ENCODE measurements around the gene RLN3.

RLN3 gene

DNA sequence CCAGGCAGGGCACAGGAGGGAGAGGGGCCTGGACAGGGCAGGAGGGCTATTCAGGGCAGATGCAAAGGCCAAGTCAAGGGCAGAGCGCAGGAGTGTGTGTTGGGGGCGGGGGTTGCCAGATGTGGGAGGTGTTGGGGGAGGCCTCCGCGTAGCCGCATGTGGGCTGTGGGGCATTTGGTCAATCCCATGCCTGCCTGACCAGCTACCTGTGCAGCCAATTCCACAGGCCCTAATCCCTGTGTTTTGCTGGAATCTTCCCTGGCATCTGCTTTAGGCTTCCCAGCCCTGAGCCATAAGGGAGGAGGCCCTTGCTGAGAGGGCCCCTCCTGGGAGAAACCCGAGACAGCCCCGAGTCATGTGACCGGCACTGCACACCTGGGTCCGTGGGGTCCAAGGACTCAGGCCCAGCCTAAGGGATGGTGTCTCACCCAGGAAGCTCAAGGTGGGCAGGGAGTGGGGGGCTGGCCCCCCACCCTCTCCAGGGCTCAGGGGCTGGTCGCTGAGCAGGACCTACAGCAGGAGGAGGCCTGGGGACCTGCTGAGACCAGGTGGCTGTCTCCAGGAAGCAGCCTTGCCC lies 42.1 kb upstream of the RLN3 start:
- no peak overlapping the region for H3K14ac ChIP-seq (ENCODE audit: low read length)
- DNase-seq: no peak
- H3K9me3 ChIP-seq (ENCODE audit: insufficient read depth, low read depth, low read length): peaks cover 1% of the 10 kb centered on the region
- peak overlapping the region; percentile 16 for H4K91ac ChIP-seq (ENCODE audit: low read depth, low read length)
- H3K79me1 ChIP-seq (ENCODE audit: low read length): peaks cover 2% of the 10 kb centered on the region
- no peak overlapping the region for H3K9ac ChIP-seq (ENCODE audit: low read length)
- no peak overlapping the region for H3K4me2 ChIP-seq (ENCODE audit: low read length)
- WGBS (ENCODE audit: extremely low coverage, insufficient coverage, insufficient read length): no CpG with 5 or more reads among the region's 10 CpGs
- H3K4ac ChIP-seq (ENCODE audit: low read depth, low read length): no peak overlapping the region
- H2BK5ac ChIP-seq (ENCODE audit: low read depth, low read length, poor library complexity): no peak overlapping the region
- no peak overlapping the region for H4K8ac ChIP-seq (ENCODE audit: low read depth, low read length)
- H3K23ac ChIP-seq (ENCODE audit: low read length): no peak overlapping the region
- H2BK12ac ChIP-seq (ENCODE audit: low read length): no peak overlapping the region
- H3K36me3 ChIP-seq (ENCODE audit: control insufficient read depth in 1 of 2, insufficient read depth in 2 of 2, low read length in 2 of 2): peaks cover 16 to 20% of the 10 kb centered on the region in 2 experiments
- no peak overlapping the region for H2BK120ac ChIP-seq (ENCODE audit: insufficient read depth, low read length, poor library complexity)
- H2AK5ac ChIP-seq (ENCODE audit: low read length): no peak overlapping the region
- no peaks in the 10 kb centered on the region for H3K79me2 ChIP-seq (ENCODE audit: control insufficient read depth, insufficient read depth, low read length, poor library complexity)
- no peak overlapping the region for H3K4me3 ChIP-seq (ENCODE audit: low read depth, low read length)
- H3K27me3 ChIP-seq (ENCODE audit: insufficient read depth, low read length): no peaks in the 10 kb centered on the region
- H3K27ac ChIP-seq (ENCODE audit: low read depth, low read length): peak overlapping the region; percentile 10
- no peak overlapping the region for H3K18ac ChIP-seq (ENCODE audit: low read length)
- H3K4me1 ChIP-seq (ENCODE audit: control insufficient read depth in 1 of 2, insufficient read depth in 2 of 2, low read length in 2 of 2): peaks cover 16 to 24% of the 10 kb centered on the region in 2 experiments
- no peak overlapping the region for H2AFZ ChIP-seq (ENCODE audit: insufficient read depth, low read length, poor library complexity)
- H4K12ac ChIP-seq (ENCODE audit: low read depth, low read length): no peak overlapping the region

DNA sequence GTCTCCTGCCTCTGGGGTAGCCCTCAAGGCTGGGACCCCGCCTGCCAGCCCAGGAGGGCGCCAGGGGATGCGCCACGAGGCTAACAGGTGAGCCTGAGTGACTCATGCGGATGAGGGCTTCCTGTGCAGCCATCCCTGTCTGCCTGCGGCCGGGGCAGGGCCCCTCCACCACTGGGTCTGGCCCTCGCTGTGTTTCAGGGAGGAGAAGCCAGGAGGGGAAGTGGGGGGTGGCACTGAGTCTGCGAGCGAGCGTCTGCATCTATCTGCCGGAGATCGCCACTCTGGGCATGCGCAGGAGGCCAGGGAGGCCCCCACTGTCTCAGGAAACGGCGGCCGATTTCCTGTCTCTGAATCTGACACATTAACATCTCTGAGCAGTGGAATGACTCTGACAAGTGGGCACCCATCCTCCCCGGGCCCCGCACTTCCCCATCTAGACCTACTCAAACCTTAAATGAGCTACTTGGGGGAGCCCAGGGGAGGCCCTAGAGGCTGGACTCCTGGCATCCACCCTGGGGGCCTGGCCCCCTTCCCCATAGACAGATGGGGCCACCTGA lies 41.5 kb upstream of the RLN3 start:
- Histone ChIP-seq H3K9ac (ENCODE audit: low read length) (no peak overlapping the region), H3K23ac (ENCODE audit: low read length) (no peak overlapping the region), H4K12ac (ENCODE audit: low read depth, low read length) (no peak overlapping the region), H3K4me3 (ENCODE audit: low read depth, low read length) (no peak overlapping the region), H3K4me1 (ENCODE audit: control insufficient read depth in 1 of 2, insufficient read depth in 2 of 2, low read length in 2 of 2) (peaks cover 16 to 21% of the 10 kb centered on the region in 2 experiments), H3K79me1 (ENCODE audit: low read length) (peaks cover 2% of the 10 kb centered on the region), H4K91ac (ENCODE audit: low read depth, low read length) (peak overlapping the region; percentile 54), H3K18ac (ENCODE audit: low read length) (no peak overlapping the region), H3K4ac (ENCODE audit: low read depth, low read length) (no peak overlapping the region), H2BK5ac (ENCODE audit: low read depth, low read length, poor library complexity) (no peak overlapping the region), H3K27me3 (ENCODE audit: insufficient read depth, low read length) (no peaks in the 10 kb centered on the region), H3K36me3 (ENCODE audit: control insufficient read depth in 1 of 2, insufficient read depth in 2 of 2, low read length in 2 of 2) (peaks cover 18 to 24% of the 10 kb centered on the region in 2 experiments), H3K4me2 (ENCODE audit: low read length) (peak overlapping the region; percentile 8), H3K79me2 (ENCODE audit: control insufficient read depth, insufficient read depth, low read length, poor library complexity) (no peaks in the 10 kb centered on the region), H3K9me3 (ENCODE audit: insufficient read depth, low read depth, low read length) (no peaks in the 10 kb centered on the region), H2AFZ (ENCODE audit: insufficient read depth, low read length, poor library complexity) (no peak overlapping the region), H4K8ac (ENCODE audit: low read depth, low read length) (peak overlapping the region; percentile 52), H2AK5ac (ENCODE audit: low read length) (no peak overlapping the region), H2BK12ac (ENCODE audit: low read length) (no peak overlapping the region), H3K27ac (ENCODE audit: low read depth, low read length) (peak overlapping the region; percentile 10), H2BK120ac (ENCODE audit: insufficient read depth, low read length, poor library complexity) (peak overlapping the region; percentile 7), H3K14ac (ENCODE audit: low read length) (no peak overlapping the region)
- DNase-seq: peak; percentile 33 to 48
- WGBS (ENCODE audit: extremely low coverage, insufficient coverage, insufficient read length): no CpG with 5 or more reads among the region's 19 CpGs

DNA sequence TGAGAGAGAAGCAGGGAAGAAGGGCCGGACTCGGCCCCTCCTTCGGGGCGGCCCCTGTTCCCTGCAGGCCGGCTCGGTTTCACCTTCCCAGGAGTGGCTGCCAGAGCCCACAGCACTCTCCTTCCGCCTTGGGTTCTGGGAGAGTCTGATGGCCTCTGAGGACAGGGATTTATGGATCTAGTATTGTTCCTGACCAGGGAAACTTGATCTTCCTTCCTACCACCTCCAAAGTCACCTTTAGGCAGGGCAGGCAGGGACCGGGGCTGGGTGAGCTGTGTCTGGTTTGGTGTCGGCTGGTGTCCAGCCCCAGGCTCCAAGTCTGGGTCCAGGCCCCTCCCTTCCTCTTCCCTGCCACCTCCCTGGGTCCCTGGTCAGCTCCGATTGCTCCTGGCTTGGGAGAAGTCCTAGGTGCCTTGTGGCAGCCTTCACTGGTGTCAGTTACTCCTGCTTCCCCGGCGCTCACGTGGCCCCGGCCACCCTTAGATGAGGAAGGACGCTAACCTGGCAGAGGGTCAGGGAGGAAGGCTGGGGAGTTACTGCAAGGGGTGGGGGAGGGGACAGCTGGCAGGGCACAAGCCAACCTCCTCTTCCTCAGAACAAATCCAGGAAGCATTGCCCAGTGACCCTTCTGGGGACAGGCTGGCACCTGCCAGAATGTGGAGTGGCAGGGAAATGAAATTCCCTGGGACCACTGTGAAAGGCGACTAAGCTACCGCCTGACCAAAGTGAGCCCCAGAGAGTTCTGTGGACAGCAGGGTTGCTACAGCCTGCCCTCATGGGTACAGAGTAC lies 40.7 kb upstream of the RLN3 start:
- Histone ChIP-seq H3K79me1 (ENCODE audit: low read length) (peaks cover 2% of the 10 kb centered on the region), H3K9me3 (ENCODE audit: insufficient read depth, low read depth, low read length) (no peaks in the 10 kb centered on the region), H3K4me2 (ENCODE audit: low read length) (no peak overlapping the region), H2AFZ (ENCODE audit: insufficient read depth, low read length, poor library complexity) (peak overlapping the region; percentile 1), H3K14ac (ENCODE audit: low read length) (no peak overlapping the region), H3K79me2 (ENCODE audit: control insufficient read depth, insufficient read depth, low read length, poor library complexity) (no peaks in the 10 kb centered on the region), H3K4me1 (ENCODE audit: control insufficient read depth in 1 of 2, insufficient read depth in 2 of 2, low read length in 2 of 2) (peaks cover 16 to 18% of the 10 kb centered on the region in 2 experiments), H3K36me3 (ENCODE audit: control insufficient read depth in 1 of 2, insufficient read depth in 2 of 2, low read length in 2 of 2) (peaks cover 20 to 25% of the 10 kb centered on the region in 2 experiments), H4K91ac (ENCODE audit: low read depth, low read length) (no peak overlapping the region), H2AK5ac (ENCODE audit: low read length) (peak overlapping the region; percentile 13), H3K27ac (ENCODE audit: low read depth, low read length) (no peak overlapping the region), H3K9ac (ENCODE audit: low read length) (no peak overlapping the region), H3K4ac (ENCODE audit: low read depth, low read length) (no peak overlapping the region), H2BK120ac (ENCODE audit: insufficient read depth, low read length, poor library complexity) (no peak overlapping the region), H2BK12ac (ENCODE audit: low read length) (peak overlapping the region; percentile 28), H4K8ac (ENCODE audit: low read depth, low read length) (no peak overlapping the region), H3K27me3 (ENCODE audit: insufficient read depth, low read length) (no peaks in the 10 kb centered on the region), H2BK5ac (ENCODE audit: low read depth, low read length, poor library complexity) (no peak overlapping the region), H3K4me3 (ENCODE audit: low read depth, low read length) (no peak overlapping the region), H3K23ac (ENCODE audit: low read length) (no peak overlapping the region), H3K18ac (ENCODE audit: low read length) (no peak overlapping the region), H4K12ac (ENCODE audit: low read depth, low read length) (no peak overlapping the region)
- no CpG with 5 or more reads among the region's 17 CpGs for WGBS (ENCODE audit: extremely low coverage, insufficient coverage, insufficient read length)
- no peak for DNase-seq

DNA sequence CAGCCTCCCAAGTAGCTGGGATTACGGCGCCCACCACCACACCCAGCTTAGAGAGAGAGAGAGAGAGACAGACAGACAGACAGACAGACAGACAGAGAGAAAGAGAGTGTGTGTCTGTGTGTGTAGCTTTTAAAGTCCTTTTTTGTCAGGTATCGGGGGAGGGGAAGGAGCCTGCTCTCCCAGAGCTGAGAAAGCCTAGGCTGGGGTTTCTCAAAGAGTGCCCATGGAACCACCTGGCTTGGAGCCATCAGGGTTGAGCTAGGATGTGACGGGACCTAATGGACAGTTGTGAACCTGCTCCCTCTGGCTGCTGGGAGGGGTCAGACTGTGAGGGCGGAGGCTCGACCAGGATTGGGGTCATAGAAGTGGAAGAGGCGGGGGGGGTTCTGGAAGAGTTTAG lies 38.5 kb upstream of the RLN3 start:
- Histone ChIP-seq H3K79me2 (ENCODE audit: control insufficient read depth, insufficient read depth, low read length, poor library complexity) (no peaks in the 10 kb centered on the region), H4K12ac (ENCODE audit: low read depth, low read length) (no peak overlapping the region), H3K23ac (ENCODE audit: low read length) (no peak overlapping the region), H3K27ac (ENCODE audit: low read depth, low read length) (no peak overlapping the region), H2AK5ac (ENCODE audit: low read length) (no peak overlapping the region), H3K27me3 (ENCODE audit: insufficient read depth, low read length) (no peaks in the 10 kb centered on the region), H3K4me2 (ENCODE audit: low read length) (no peak overlapping the region), H2AFZ (ENCODE audit: insufficient read depth, low read length, poor library complexity) (no peak overlapping the region), H3K36me3 (ENCODE audit: control insufficient read depth in 1 of 2, insufficient read depth in 2 of 2, low read length in 2 of 2) (peaks cover 20 to 27% of the 10 kb centered on the region in 2 experiments), H3K4me3 (ENCODE audit: low read depth, low read length) (no peak overlapping the region), H3K9ac (ENCODE audit: low read length) (no peak overlapping the region), H3K14ac (ENCODE audit: low read length) (no peak overlapping the region), H4K91ac (ENCODE audit: low read depth, low read length) (no peak overlapping the region), H2BK5ac (ENCODE audit: low read depth, low read length, poor library complexity) (no peak overlapping the region), H3K4me1 (ENCODE audit: control insufficient read depth in 1 of 2, insufficient read depth in 2 of 2, low read length in 2 of 2) (peaks cover 16 to 18% of the 10 kb centered on the region in 2 experiments), H2BK12ac (ENCODE audit: low read length) (no peak overlapping the region), H2BK120ac (ENCODE audit: insufficient read depth, low read length, poor library complexity) (no peak overlapping the region), H3K4ac (ENCODE audit: low read depth, low read length) (no peak overlapping the region), H3K79me1 (ENCODE audit: low read length) (peaks cover 2% of the 10 kb centered on the region), H3K9me3 (ENCODE audit: insufficient read depth, low read depth, low read length) (peaks cover 2% of the 10 kb centered on the region), H3K18ac (ENCODE audit: low read length) (no peak overlapping the region), H4K8ac (ENCODE audit: low read depth, low read length) (no peak overlapping the region)
- WGBS (ENCODE audit: extremely low coverage, insufficient coverage, insufficient read length): no CpG with 5 or more reads among the region's 7 CpGs
- DNase-seq: no peak

Data from trophoblast cell (in vitro differentiated cells and primary cell).